Eye (tissue), 1 donor: Measurements from ENCODE around the gene CA11.
"Not testable (repeated sequence)": the region's sequence is repeated elsewhere in the genome, so short reads cannot be mapped to it uniquely, and the experiment has no call there.

ENCODE experiments used
- DNase-seq: peaks from one replicate; pipeline ENCODE4 v3.0.0-alpha.2; 2015

CA11 gene

GRCh38 chr19:48668761-48669160, 22.8 kb upstream of the CA11 start:
- DNase-seq = no peak

- DNase-seq = no peak
Observed at GRCh38 chr19:48668332-48668731, 22.3 kb upstream of the CA11 start.

GRCh38 chr19:48665786-48666185, 19.8 kb upstream of the CA11 start:
- DNase-seq = no peak

GRCh38 chr19:48664476-48664875, 18.5 kb upstream of the CA11 start:
- no peak for DNase-seq

GRCh38 chr19:48663667-48664066, 17.7 kb upstream of the CA11 start:
- no peak for DNase-seq

GRCh38 chr19:48661711-48662090, 15.7 kb upstream of the CA11 start:
- no peak for DNase-seq

- peak; percentile 82 for DNase-seq
Observed at GRCh38 chr19:48660852-48661710, 15.1 kb upstream of the CA11 start.

GRCh38 chr19:48659768-48660167, 13.8 kb upstream of the CA11 start:
- DNase-seq = no peak

GRCh38 chr19:48658483-48658882, 12.5 kb upstream of the CA11 start:
- no peak for DNase-seq

- not testable (repeated sequence) for DNase-seq
Observed at GRCh38 chr19:48657828-48658227, 11.8 kb upstream of the CA11 start.

GRCh38 chr19:48656840-48657474, 11.0 kb upstream of the CA11 start:
- peak; percentile 75 for DNase-seq

GRCh38 chr19:48654299-48655059, 8.5 kb upstream of the CA11 start:
- peak; percentile 66 for DNase-seq

- no peak for DNase-seq
Observed at GRCh38 chr19:48651683-48652048, 5.7 kb upstream of the CA11 start.

- DNase-seq = no peak
Observed at GRCh38 chr19:48650974-48651682, 5.1 kb upstream of the CA11 start.

GRCh38 chr19:48648134-48648533, 2.1 kb upstream of the CA11 start:
- no peak for DNase-seq

- DNase-seq = no peak
Observed at GRCh38 chr19:48646722-48647216, 782 bp upstream of the CA11 start.

- no peak for DNase-seq
Observed at GRCh38 chr19:48645620-48646000, 377 bp downstream of the CA11 start.

GRCh38 chr19:48644839-48645619, 958 bp downstream of the CA11 start:
- DNase-seq = peak; percentile 93

- no peak for DNase-seq
Observed at GRCh38 chr19:48644355-48644754, 1.6 kb downstream of the CA11 start.

GRCh38 chr19:48642862-48643261, 3.1 kb downstream of the CA11 start:
- no peak for DNase-seq

GRCh38 chr19:48641850-48642249, 4.1 kb downstream of the CA11 start:
- DNase-seq = no peak
